ENCODE results near the gene TMEM203. TPM values are rescaled to one million over a fixed set of nuclear protein-coding genes. Genes with fewer than 3 reads are reported as not detected.

Gene TMEM203
- total RNA-seq, 2 donors from 2014 or later: 35.7 to 43.5 TPM

DNA sequence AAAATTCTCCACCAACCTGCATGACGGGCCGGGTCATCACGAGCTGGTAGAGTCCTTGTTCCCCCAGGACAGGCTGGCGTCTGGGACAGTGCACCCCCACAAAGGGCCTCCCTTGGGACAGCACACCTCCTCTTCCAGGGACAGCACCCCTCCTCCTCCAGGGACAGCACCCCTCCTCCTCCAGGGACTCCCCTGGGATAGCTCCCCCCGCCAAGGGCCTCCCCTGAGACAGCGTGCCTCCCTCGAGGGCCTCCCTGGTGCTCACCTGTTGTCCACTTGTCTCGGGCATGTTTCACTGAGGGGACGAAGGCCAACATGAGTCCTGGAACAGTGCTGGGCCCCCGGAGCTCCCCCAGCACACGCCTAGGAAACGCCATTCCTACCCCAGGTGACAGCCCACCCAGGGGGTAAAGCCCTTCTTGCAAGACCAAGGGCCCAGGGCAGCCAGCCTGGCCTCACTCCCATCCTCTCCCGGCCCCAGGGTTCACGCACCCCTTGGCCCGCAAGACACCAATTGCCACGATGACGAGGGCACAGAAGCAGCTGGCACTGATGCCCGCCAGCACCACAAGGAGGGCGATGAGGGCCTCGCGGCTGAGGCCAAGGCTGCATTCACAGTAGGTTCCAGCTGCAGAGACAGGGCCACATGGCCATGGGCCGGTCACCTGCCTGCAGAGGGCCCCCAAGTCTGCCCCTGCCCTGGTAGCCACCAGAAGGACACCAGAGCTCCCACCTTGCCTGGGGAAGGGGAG, 34.1 kb downstream of the TMEM203 start:
- Histone ChIP-seq H3K9ac (ENCODE audit: low read depth in 2 of 2, low read length in 2 of 2) (no peak overlapping the region), H3K27ac (no peak overlapping the region), H3K4me1 (peaks cover 18% of the 10 kb centered on the region), H3K9me3 (no peaks in the 10 kb centered on the region), H3K36me3 (no peaks in the 10 kb centered on the region), H3K27me3 (peaks cover 53% of the 10 kb centered on the region), H3K4me3 (no peak overlapping the region)
- intact Hi-C loops (cut with DNase I): no loop called here
- TF ChIP-seq CTCF (IDR thresholded peaks at IDR 0.05): no peak
- DNase-seq: no peak

- intact Hi-C loops (cut with DNase I): no loop called here
- Histone ChIP-seq H3K27me3 (peaks cover 53% of the 10 kb centered on the region), H3K9ac (ENCODE audit: low read depth in 2 of 2, low read length in 2 of 2) (peak overlapping the region in 1 of 2 donors; percentile 19), H3K9me3 (no peaks in the 10 kb centered on the region), H3K27ac (no peak overlapping the region), H3K4me3 (no peak overlapping the region), H3K36me3 (no peaks in the 10 kb centered on the region), H3K4me1 (peaks cover 18% of the 10 kb centered on the region)
- no peak for TF ChIP-seq CTCF (IDR thresholded peaks at IDR 0.05)
- DNase-seq: no peak
Measured at GRCh38 chr9:137170486-137171148, 34.8 kb downstream of the TMEM203 start.

DNA sequence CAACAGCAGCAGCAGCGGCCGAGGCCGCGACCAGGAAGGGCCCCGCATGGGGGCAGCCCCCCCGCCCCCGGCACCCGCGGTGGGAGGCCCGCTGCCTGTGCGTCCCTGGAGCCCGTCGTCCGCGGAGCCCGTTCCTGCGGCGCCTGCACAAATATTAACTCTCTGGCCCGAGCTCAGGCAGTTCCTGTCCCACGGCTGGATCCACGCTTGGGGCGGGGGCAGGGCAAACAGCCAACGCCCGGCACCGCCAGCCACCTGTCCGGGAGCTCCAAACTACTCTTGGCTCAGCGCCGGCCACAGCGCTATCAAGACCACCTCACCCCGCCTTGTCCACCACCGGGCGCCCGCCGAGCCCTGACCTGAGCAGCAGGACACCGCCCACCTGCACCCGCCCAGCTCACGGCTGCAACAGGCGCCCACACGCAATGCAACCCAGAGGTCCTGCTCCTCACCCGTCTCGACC, 35.5 kb downstream of the TMEM203 start, which contains the start of gene LRRC26:
LRRC26 (minus strand) TSS at position 156 of the 463 bp plus-strand sequence; CDS start at position 48, 108 bp downstream.
- no peaks in the 10 kb centered on the region for H3K36me3 ChIP-seq
- H3K9ac ChIP-seq (ENCODE audit: low read depth in 2 of 2, low read length in 2 of 2): peak within 1 kb of the TSS; percentile 34 to 35
- peak; percentile 59 for DNase-seq
- peaks cover 18% of the 10 kb centered on the region for H3K4me1 ChIP-seq
- peaks cover 53% of the 10 kb centered on the region for H3K27me3 ChIP-seq
- H3K9me3 ChIP-seq: no peaks in the 10 kb centered on the region
- H3K27ac ChIP-seq: no peak within 1 kb of the TSS
- intact Hi-C loops (cut with DNase I): no loop called here
- peak within 1 kb of the TSS; percentile 40 for H3K4me3 ChIP-seq
- TF ChIP-seq CTCF (IDR thresholded peaks at IDR 0.05): no peak

DNA sequence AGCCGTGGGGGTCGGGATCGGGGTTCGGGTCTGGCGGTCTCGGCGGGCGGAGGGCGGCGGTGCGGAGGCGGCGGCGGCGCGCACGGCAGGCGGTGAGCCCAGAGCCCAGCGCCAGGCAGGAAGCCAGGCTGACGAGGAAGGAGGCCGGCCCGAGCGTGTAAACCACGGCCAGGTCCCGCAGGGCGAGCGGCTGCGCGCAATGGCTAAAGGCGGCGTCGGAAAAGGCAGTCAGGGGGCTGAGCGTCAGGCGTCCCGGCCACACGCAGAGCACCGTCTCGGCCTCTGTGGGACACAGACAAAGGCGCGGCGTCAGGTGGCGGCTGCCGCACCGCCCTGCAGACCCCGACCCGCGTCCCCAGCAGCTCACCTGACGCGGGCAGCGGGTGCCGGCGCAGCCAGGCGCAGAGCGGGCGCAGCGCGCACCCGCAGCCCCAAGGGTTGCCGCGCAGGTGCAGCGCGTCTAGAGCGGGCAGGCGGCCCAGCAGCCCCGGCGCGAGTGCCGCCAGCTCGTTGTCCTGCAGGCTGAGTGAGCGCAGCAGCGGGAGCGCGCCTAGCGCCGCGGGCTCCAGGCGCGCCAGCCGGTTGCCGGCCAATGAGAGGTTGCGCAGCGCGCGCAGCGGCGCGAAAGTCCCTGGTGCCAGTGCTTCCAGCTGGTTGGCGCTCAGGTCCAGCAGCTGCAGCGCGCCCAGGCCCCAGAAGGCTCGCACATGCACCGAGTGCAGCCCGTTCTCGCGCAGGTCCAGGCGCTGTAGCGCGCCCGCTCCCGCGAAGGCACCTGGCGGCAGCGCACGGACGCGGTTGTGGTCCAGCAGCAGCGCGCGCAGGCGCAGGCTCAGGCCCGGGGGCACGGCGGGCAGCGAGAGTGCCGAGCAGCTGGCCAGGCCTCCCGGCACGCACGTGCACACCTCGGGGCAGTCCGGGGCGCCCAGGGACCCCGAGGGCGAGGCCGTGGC, 36.3 kb downstream of the TMEM203 start:
- TF ChIP-seq CTCF (IDR thresholded peaks at IDR 0.05): no peak
- Histone ChIP-seq H3K9me3 (no peaks in the 10 kb centered on the region), H3K27ac (no peak overlapping the region), H3K36me3 (no peaks in the 10 kb centered on the region), H3K27me3 (peaks cover 57% of the 10 kb centered on the region), H3K9ac (ENCODE audit: low read depth in 2 of 2, low read length in 2 of 2) (peak overlapping the region; percentile 34 to 35), H3K4me3 (peak overlapping the region; percentile 40), H3K4me1 (peaks cover 18% of the 10 kb centered on the region)
- intact Hi-C loops (cut with DNase I): no loop called here
- peak; percentile 64 for DNase-seq

DNA sequence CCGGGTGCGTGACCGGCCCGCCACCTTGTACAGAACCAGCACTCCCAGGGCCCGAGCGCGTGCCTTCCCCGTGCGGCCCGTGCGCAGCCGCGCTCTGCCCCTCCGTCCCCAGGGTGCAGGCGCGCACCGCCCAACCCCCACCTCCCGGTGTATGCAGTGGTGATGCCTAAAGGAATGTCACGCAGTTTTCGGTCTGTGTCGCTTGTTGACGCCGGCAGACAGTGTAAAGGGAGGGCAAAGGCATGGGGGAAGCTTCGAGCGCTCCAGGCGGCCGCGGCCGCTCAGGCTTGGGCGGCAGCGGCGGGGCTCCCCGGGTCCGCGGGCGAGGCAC, 36.9 kb downstream of the TMEM203 start:
- peaks cover 19% of the 10 kb centered on the region for H3K4me1 ChIP-seq
- peak overlapping the region in 1 of 2 donors; percentile 33 for H3K9ac ChIP-seq (ENCODE audit: low read depth in 2 of 2, low read length in 2 of 2)
- no peaks in the 10 kb centered on the region for H3K36me3 ChIP-seq
- peak overlapping the region; percentile 40 for H3K4me3 ChIP-seq
- no peaks in the 10 kb centered on the region for H3K9me3 ChIP-seq
- peaks cover 64% of the 10 kb centered on the region for H3K27me3 ChIP-seq
- H3K27ac ChIP-seq: no peak overlapping the region
- intact Hi-C loops (cut with DNase I): no loop called here
- no peak for DNase-seq
- no peak for TF ChIP-seq CTCF (IDR thresholded peaks at IDR 0.05)
